Activated CD8-positive, alpha-beta memory T cell treated with anti-CD3 and anti-CD28 coated beads, Interleukin-2, amount 50 U/mL, for 48 hours (primary cell): ENCODE measurements around the gene ARMS2.

ENCODE experiments used
- DNase-seq: peaks from one replicate; pipeline ENCODE4 v3.0.0-alpha.2; 2020

ARMS2 gene

GRCh38 chr10:122454603-122455080, at the start of gene ARMS2:
TSS of gene ARMS2 (plus strand) at chr10:122454653. CDS start at chr10:122454728, 75 bp downstream.
- DNase-seq: no peak

- DNase-seq: no peak
Measured at GRCh38 chr10:122407375-122408125, 46.9 kb upstream of the ARMS2 start.

GRCh38 chr10:122413327-122413726, 41.1 kb upstream of the ARMS2 start:
- DNase-seq: no peak

- no peak for DNase-seq
Measured at GRCh38 chr10:122417667-122418066, 36.8 kb upstream of the ARMS2 start.

- no peak for DNase-seq
Measured at GRCh38 chr10:122419016-122419415, 35.4 kb upstream of the ARMS2 start.

GRCh38 chr10:122419876-122420623, 34.4 kb upstream of the ARMS2 start:
- DNase-seq: no peak

- no peak for DNase-seq
Measured at GRCh38 chr10:122420624-122421007, 33.8 kb upstream of the ARMS2 start.

GRCh38 chr10:122421054-122421625, 33.3 kb upstream of the ARMS2 start:
- no peak for DNase-seq

GRCh38 chr10:122421742-122422141, 32.7 kb upstream of the ARMS2 start:
- DNase-seq: no peak

- no peak for DNase-seq
Measured at GRCh38 chr10:122422266-122422989, 32.0 kb upstream of the ARMS2 start.

GRCh38 chr10:122424059-122424458, 30.4 kb upstream of the ARMS2 start:
- no peak for DNase-seq

GRCh38 chr10:122426829-122427228, 27.6 kb upstream of the ARMS2 start:
- DNase-seq: no peak

GRCh38 chr10:122427280-122427679, 27.2 kb upstream of the ARMS2 start:
- DNase-seq: no peak

GRCh38 chr10:122435212-122435827, 19.1 kb upstream of the ARMS2 start:
- DNase-seq: no peak

GRCh38 chr10:122441961-122442360, 12.5 kb upstream of the ARMS2 start:
- DNase-seq: no peak

GRCh38 chr10:122445469-122445868, 9.0 kb upstream of the ARMS2 start:
- DNase-seq: no peak

- DNase-seq: no peak
Measured at GRCh38 chr10:122445904-122446303, 8.5 kb upstream of the ARMS2 start.

GRCh38 chr10:122446668-122447423, 7.6 kb upstream of the ARMS2 start:
- DNase-seq: no peak

GRCh38 chr10:122448600-122448999, 5.9 kb upstream of the ARMS2 start:
- no peak for DNase-seq

- DNase-seq: no peak
Measured at GRCh38 chr10:122449153-122449552, 5.3 kb upstream of the ARMS2 start.

GRCh38 chr10:122450353-122450990, 4.0 kb upstream of the ARMS2 start:
- DNase-seq: no peak
